H1 (cell line): Measurements from ENCODE around the gene BRK1. TPM values are rescaled to one million over a fixed set of nuclear protein-coding genes. Genes with fewer than 3 reads are reported as not detected.

Experiments used
- SP4 ChIP-seq: IDR thresholded peaks from 2 replicates; pipeline ENCODE4 v1.6.1; 2012; ENCODE audit warnings: low read length, inconsistent platforms
- polyA plus RNA-seq, 7 experiments: library from polyadenylated mRNA; depleted of rRNA in 3 of 7; stranded (reverse) in 5 of 7; unstranded in 2 of 7; fragments of >200 nt in 5 of 7; fragments of 200-250 nt in 2 of 7; gene quantifications; 1 replicate in 5 of 7; 2 replicates in 1 of 7; 4 replicates in 1 of 7; pipeline versions ENCODE4 v1.2.1 to v1.2.3, GENCODE V29; 2011 to 2013; ENCODE audit warnings: missing spikeins in 2 of 7, mixed read lengths in 2 of 7
- total RNA-seq: library from RNA; stranded (reverse); fragmentation: NEBNext Ultra II Directional; extraction: Animal tissue kit (Norgen Biotek cat#: 25700); gene quantifications from 2 replicates; pipeline ENCODE4 v1.2.1, GENCODE V29; 2021

Gene BRK1
- total and polyA plus RNA-seq, 2 of the 8 experiments (the other 6 are each of a cell fraction or from before 2014, with no cell fraction given) = 137 to 164 TPM

DNA sequence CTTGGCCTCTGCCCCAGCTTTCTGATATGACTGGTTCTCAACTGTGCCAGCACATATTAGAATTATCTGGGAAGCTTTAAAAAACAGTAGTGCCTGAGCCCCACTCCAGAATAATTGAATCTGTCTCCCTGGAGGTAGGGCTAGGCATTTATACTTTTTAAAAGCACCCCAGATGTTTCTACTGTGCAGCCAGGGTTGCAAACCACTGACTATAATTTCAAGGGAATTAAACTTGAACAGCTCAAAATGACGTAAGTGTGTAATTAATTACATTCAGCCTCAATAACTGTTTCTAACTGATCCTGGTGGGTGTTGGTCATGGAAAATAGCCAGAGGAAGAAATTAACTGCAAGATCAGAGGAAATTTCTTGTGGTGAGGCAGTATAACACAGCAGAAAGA is 44.9 kb downstream of the BRK1 start (continued):
- TF ChIP-seq SP4 = no peak
